Esophagus muscularis mucosa (tissue), 4 donors: ENCODE measurements around the gene LRP8.

ENCODE experiments used
- CTCF ChIP-seq, 3 experiments: fragments of 200-600 bp in 2 of 3; fragments of 450-650 bp in 1 of 3; sonication (generic) in 2 of 3; IDR thresholded peaks; one replicate each; pipeline ENCODE4 v1.5.1; 2017 to 2019; ENCODE audit warnings: antibody characterized with exemption in 3 of 3, mild to moderate bottlenecking in 2 of 3, moderate library complexity in 1 of 3
- EP300 ChIP-seq: sonication (generic); formaldehyde crosslinking; IDR thresholded peaks from one replicate; pipeline ENCODE4 v1.6.1; 2017; ENCODE audit warnings: antibody characterized with exemption
- POLR2A ChIP-seq: fragments of 450-650 bp; IDR thresholded peaks from one replicate; pipeline ENCODE4 v1.6.1; 2017; ENCODE audit warnings: antibody characterized with exemption, moderate library complexity, mild to moderate bottlenecking, low read depth
- POLR2AphosphoS5 ChIP-seq, 2 donors: sonication (generic); formaldehyde crosslinking; IDR thresholded peaks; one replicate each; pipeline ENCODE4 v1.6.1; 2017; ENCODE audit warnings: antibody characterized with exemption in 2 of 2

GRCh38 chr1:53350853-53351767 lies 23.2 kb upstream of the LRP8 start:
- TF ChIP-seq CTCF (IDR thresholded peaks at IDR 0.05) (no peak), POLR2AphosphoS5 (IDR thresholded peaks at IDR 0.05) (no peak), POLR2A (no peak), EP300 (no peak)
